Tibial artery (tissue), 4 donors: Measurements from ENCODE around the gene ATP8B4.

Experiments used
- DNase-seq, 2 donors: peaks; one replicate each; pipeline ENCODE4 v3.0.0-alpha.2; 2019
- H3K27ac ChIP-seq, 2 donors: fragments of 200-600 bp; sonication (generic) in 1 of 2; 1 replicate in 1 of 2; 2 replicates in 1 of 2; pipeline ENCODE4 v1.5.1; 2018 to 2019; ENCODE audit warnings: mild to moderate bottlenecking in 1 of 2
- H3K27me3 ChIP-seq, 2 donors: fragments of 200-600 bp; sonication (generic) in 1 of 2; one replicate each; pipeline versions ENCODE4 v1.5.1 to v1.6.0; 2016 to 2019
- H3K36me3 ChIP-seq, 3 donors: fragments of 200-600 bp; sonication (generic) in 2 of 3; one replicate each; pipeline ENCODE4 v1.5.1; 2016 to 2019; ENCODE audit warnings: mild to moderate bottlenecking in 2 of 3
- H3K4me1 ChIP-seq, 4 donors: fragments of 200-600 bp; sonication (generic) in 2 of 4; 1 replicate in 3 of 4; 2 replicates in 1 of 4; pipeline ENCODE4 v1.5.1; 2016 to 2019
- H3K4me3 ChIP-seq, 2 donors: fragments of 200-600 bp; sonication (generic) in 1 of 2; 1 replicate in 1 of 2; 2 replicates in 1 of 2; pipeline ENCODE4 v1.5.1; 2018 to 2019; ENCODE audit warnings: mild to moderate bottlenecking in 2 of 2
- H3K9me3 ChIP-seq, 3 donors: fragments of 200-600 bp; sonication (generic) in 1 of 3; one replicate each; pipeline ENCODE4 v1.5.1; 2016 to 2019
- intact Hi-C: fragments of 100-400 bp; cut with DNase I; formaldehyde crosslinking; loops from one replicate; pipeline ENCODE4 v1.15.0; 2023; ENCODE audit warnings: low total_unique reads
- TF ChIP-seq, protein P1 (sequence below), 2 experiments: fragments of 200-600 bp in 1 of 2; fragments of 450-650 bp in 1 of 2; IDR thresholded peaks; one replicate each; pipeline ENCODE4 v1.5.1; 2017 to 2019; ENCODE audit warnings: antibody characterized with exemption in 2 of 2, mild to moderate bottlenecking in 1 of 2, moderate library complexity in 1 of 2

The ATP8B4 gene

DNA sequence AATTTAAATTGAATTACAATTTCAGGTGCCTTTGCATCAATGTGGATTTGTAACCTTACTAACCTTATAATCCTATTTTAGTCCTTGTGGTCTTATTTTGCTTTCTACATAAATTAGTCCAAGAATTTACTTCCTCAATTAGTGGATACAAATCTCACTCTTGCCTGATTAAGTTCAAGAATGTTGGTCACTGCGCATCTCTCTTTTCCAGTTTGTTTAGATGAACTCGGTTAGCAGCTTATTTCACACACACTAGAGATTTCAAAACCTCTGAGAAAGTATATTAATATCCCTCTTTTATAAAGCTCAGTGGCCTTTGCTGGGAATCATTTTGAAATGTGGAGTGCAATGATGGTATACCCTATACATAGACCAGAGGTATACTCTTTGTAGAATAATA, 254.8 kb downstream of the ATP8B4 start:
- TF ChIP-seq, protein P1, sequence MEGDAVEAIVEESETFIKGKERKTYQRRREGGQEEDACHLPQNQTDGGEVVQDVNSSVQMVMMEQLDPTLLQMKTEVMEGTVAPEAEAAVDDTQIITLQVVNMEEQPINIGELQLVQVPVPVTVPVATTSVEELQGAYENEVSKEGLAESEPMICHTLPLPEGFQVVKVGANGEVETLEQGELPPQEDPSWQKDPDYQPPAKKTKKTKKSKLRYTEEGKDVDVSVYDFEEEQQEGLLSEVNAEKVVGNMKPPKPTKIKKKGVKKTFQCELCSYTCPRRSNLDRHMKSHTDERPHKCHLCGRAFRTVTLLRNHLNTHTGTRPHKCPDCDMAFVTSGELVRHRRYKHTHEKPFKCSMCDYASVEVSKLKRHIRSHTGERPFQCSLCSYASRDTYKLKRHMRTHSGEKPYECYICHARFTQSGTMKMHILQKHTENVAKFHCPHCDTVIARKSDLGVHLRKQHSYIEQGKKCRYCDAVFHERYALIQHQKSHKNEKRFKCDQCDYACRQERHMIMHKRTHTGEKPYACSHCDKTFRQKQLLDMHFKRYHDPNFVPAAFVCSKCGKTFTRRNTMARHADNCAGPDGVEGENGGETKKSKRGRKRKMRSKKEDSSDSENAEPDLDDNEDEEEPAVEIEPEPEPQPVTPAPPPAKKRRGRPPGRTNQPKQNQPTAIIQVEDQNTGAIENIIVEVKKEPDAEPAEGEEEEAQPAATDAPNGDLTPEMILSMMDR (IDR thresholded peaks at IDR 0.05) = no peak
- intact Hi-C loops = no loop called here
- Histone ChIP-seq H3K27ac (peak overlapping the region; percentile 11 to 71), H3K4me3 (no peak overlapping the region), H3K4me1 (peaks cover 0 to 27% (median 12%) of the 10 kb centered on the region in 4 donors), H3K27me3 (no peaks in the 10 kb centered on the region), H3K9me3 (peaks cover 0 to 7% (median 0%) of the 10 kb centered on the region in 3 donors), H3K36me3 (no peaks in the 10 kb centered on the region)
- no peak for DNase-seq

DNA sequence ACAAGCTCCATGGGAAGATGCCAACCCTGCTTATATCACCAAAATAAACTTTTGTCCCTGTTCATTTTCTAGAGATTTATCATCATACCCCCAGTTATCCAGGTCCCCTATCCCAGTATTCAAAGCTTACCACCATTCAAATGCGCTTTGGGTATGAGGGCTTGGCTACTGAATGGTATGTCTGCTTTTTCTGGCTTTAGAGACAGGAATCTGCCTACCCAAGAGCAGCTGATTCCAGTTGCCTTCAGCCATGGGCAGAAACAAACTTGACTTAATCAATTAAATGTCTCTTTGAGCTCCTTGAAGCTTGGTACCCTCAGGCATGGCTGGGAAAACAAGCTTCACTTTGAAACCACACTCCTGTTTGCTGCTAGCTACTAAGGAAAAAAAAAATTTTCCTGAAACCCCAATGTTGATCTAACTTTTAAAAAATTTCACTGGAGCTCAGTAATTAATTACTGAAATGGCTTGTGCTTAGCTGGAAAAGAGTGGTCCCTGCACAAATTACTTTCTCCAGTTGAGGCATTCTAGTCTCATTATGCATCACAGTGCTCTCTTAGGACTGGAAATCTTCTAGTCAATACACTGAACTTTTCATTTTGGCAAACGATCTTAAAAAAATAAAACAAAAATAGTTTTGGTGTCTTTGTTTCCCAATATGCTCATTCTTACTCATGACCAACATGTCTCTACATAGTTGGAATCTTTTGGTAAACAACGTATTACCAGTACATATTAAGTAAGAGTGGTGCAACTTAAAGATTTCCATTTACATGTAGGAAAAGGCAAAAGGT, 255.4 kb downstream of the ATP8B4 start:
- intact Hi-C loops = no loop called here
- H3K27ac ChIP-seq = peak overlapping the region; percentile 57 to 71
- DNase-seq = no peak

DNA sequence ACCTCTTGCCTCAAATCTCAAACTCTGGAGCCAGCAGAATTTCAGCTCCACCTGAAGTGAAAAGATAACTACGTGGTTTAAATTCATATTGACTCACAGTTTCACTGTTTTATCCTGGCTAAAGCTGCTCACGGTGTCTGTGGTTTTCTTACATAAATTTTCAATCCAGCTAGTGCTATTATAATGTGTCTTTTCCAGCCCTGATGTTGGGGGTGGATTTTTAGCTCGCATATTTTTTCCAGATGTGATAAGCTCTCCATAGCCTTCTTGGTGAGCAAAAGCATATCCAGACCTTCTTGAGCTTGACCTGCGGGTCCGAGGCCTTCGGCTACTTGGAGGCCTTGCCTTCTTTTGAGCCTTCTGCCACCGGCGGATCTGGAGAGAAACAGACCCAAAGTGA, 258.9 kb downstream of the ATP8B4 start:
- DNase-seq = no peak
- peaks cover 0 to 45% (median 12%) of the 10 kb centered on the region in 4 donors for H3K4me1 ChIP-seq
- H3K4me3 ChIP-seq = no peak overlapping the region
- no peak overlapping the region for H3K27ac ChIP-seq
- H3K36me3 ChIP-seq = no peaks in the 10 kb centered on the region
- intact Hi-C loops = no loop called here
- no peaks in the 10 kb centered on the region for H3K9me3 ChIP-seq
- TF ChIP-seq, protein P1 (IDR thresholded peaks at IDR 0.05) = no peak
- H3K27me3 ChIP-seq = no peaks in the 10 kb centered on the region

More for the DNA sequence above, 255.4 kb downstream of the ATP8B4 start:
- peaks cover 0 to 27% (median 12%) of the 10 kb centered on the region in 4 donors for H3K4me1 ChIP-seq
- H3K27me3 ChIP-seq = no peaks in the 10 kb centered on the region
- H3K9me3 ChIP-seq = peaks cover 0 to 7% (median 0%) of the 10 kb centered on the region in 3 donors
- TF ChIP-seq, protein P1 (IDR thresholded peaks at IDR 0.05) = no peak
- no peak overlapping the region for H3K4me3 ChIP-seq
- no peaks in the 10 kb centered on the region for H3K36me3 ChIP-seq

DNA sequence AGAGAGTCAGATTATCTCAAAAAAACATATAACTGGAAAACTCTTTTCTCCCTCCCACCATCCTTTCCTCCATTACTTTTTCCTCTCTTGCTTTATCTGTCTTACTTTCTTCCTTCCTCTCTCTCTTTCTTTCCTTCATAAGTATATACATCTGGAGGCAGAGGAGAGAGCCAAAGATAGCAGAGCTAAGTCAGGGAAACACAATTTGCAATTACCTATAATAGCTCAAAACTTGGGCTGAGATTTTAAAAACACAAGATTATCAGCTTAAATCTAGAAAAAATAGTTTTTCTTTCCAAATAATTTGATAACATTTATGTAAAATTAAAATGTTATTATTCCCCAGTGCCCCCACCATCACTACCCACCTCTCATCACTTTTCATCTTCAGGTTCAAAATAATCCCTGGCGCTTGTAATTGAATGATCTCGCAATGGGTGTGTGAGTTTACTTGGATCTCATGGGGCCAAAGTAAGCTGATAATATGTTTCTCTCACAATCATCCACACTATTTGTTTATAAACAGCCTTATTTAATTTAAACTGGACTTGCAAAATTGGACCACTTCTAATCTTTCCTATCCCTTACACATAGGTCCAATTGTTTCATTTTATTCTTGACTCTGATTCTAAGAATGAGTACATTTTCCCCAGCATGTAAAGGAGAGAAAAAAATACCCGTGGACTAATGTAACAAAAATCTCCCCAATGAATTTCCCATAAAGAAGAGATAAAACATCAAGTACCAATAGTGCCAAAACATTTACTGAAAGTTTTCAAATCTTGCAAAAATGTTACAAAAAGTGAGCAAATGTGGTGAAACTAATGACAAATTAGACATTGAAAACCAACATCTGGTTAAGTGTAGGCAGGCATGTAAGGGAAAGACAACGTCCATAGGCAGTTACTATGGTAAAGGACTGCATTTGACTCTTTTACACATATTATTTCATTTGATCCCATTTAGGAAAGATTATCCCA, 261.2 kb downstream of the ATP8B4 start:
- no peak for DNase-seq

More for the DNA sequence above, 261.2 kb downstream of the ATP8B4 start:
- TF ChIP-seq, protein P1 (IDR thresholded peaks at IDR 0.05) = no peak
- intact Hi-C loops = no loop called here
- H3K36me3 ChIP-seq = no peaks in the 10 kb centered on the region
- H3K27me3 ChIP-seq = no peaks in the 10 kb centered on the region
- H3K4me3 ChIP-seq = no peak overlapping the region
- H3K9me3 ChIP-seq = no peaks in the 10 kb centered on the region
- H3K4me1 ChIP-seq = peaks cover 0 to 27% (median under 1%) of the 10 kb centered on the region in 4 donors
- peak overlapping the region in 1 of 2 donors; percentile 1 for H3K27ac ChIP-seq
